ENCODE measurements around the gene ZFP64. TPM values are rescaled to one million over a fixed set of nuclear protein-coding genes. Genes with fewer than 3 reads are reported as not detected.

The ZFP64 gene
- total and polyA plus RNA-seq, 5 donors from 2014 or later: 6.7 to 14.9 (median 8.3) TPM

- Histone ChIP-seq H3K4me1 (ENCODE audit: control insufficient read depth, insufficient read depth, low read length, poor library complexity, severe bottlenecking) (no peaks in the 10 kb centered on the region), H3K36me3 (ENCODE audit: control insufficient read depth, insufficient read depth, low read length) (no peaks in the 10 kb centered on the region), H3K4me3 (ENCODE audit: low read depth, low read length) (no peak overlapping the region), H3K27me3 (ENCODE audit: control insufficient read depth, insufficient read depth, low read length) (peaks cover 3% of the 10 kb centered on the region), H3K9me3 (ENCODE audit: control insufficient read depth in 2 of 2, low read length in 2 of 2) (peaks cover 0 to 2% of the 10 kb centered on the region in 2 experiments), H3K27ac (ENCODE audit: insufficient read depth, low read length, poor library complexity, severe bottlenecking) (no peak overlapping the region)
- no peak overlapping the region for H3K27ac Mint-ChIP-seq
- no peak for DNase-seq
- H3K36me3 Mint-ChIP-seq: no peaks in the 10 kb centered on the region
- peaks cover 0 to 15% (median 3%) of the 10 kb centered on the region in 7 donors for H3K9me3 Mint-ChIP-seq
- peaks cover 18% of the 10 kb centered on the region for H3K27me3 Mint-ChIP-seq
- no peak overlapping the region for H3K4me3 Mint-ChIP-seq
- ATAC-seq (ENCODE audit: low read depth in 2 of 2): no peak
- peaks cover 0 to 2% (median 0%) of the 10 kb centered on the region in 4 donors for H3K4me1 Mint-ChIP-seq
Observed at GRCh38 chr20:52213995-52214394, 22.4 kb upstream of the ZFP64 start.

- no peaks in the 10 kb centered on the region for H3K36me3 Mint-ChIP-seq
- H3K4me3 Mint-ChIP-seq: no peak overlapping the region
- peaks cover 13% of the 10 kb centered on the region for H3K27me3 Mint-ChIP-seq
- H3K27ac Mint-ChIP-seq: no peak overlapping the region
- no peak overlapping the region for H3K4me3 ChIP-seq (ENCODE audit: low read depth, low read length)
- ATAC-seq (ENCODE audit: low read depth in 2 of 2) (no peak), DNase-seq (no peak)
- H3K36me3 ChIP-seq (ENCODE audit: control insufficient read depth, insufficient read depth, low read length): no peaks in the 10 kb centered on the region
- H3K4me1 Mint-ChIP-seq: peaks cover 0 to 2% (median 0%) of the 10 kb centered on the region in 4 donors
- H3K4me1 ChIP-seq (ENCODE audit: control insufficient read depth, insufficient read depth, low read length, poor library complexity, severe bottlenecking): no peaks in the 10 kb centered on the region
- peaks cover 0 to 12% (median 3%) of the 10 kb centered on the region in 7 donors for H3K9me3 Mint-ChIP-seq
- H3K27me3 ChIP-seq (ENCODE audit: control insufficient read depth, insufficient read depth, low read length): peaks cover 5% of the 10 kb centered on the region
- H3K9me3 ChIP-seq (ENCODE audit: control insufficient read depth in 2 of 2, low read length in 2 of 2): peaks cover 0 to 2% of the 10 kb centered on the region in 2 experiments
- H3K27ac ChIP-seq (ENCODE audit: insufficient read depth, low read length, poor library complexity, severe bottlenecking): no peak overlapping the region
Observed at GRCh38 chr20:52212943-52213342, 21.4 kb upstream of the ZFP64 start.

- no peak for DNase-seq
- no peaks in the 10 kb centered on the region for H3K36me3 Mint-ChIP-seq
- peaks cover 10% of the 10 kb centered on the region for H3K27me3 Mint-ChIP-seq
- H3K36me3 ChIP-seq (ENCODE audit: control insufficient read depth, insufficient read depth, low read length): no peaks in the 10 kb centered on the region
- H3K4me3 Mint-ChIP-seq: no peak overlapping the region
- H3K9me3 Mint-ChIP-seq: peaks cover 0 to 12% (median 3%) of the 10 kb centered on the region in 7 donors
- H3K4me1 ChIP-seq (ENCODE audit: control insufficient read depth, insufficient read depth, low read length, poor library complexity, severe bottlenecking): no peaks in the 10 kb centered on the region
- no peak overlapping the region for H3K27ac ChIP-seq (ENCODE audit: insufficient read depth, low read length, poor library complexity, severe bottlenecking)
- no peak overlapping the region for H3K27ac Mint-ChIP-seq
- H3K4me3 ChIP-seq (ENCODE audit: low read depth, low read length): no peak overlapping the region
- H3K4me1 Mint-ChIP-seq: peaks cover 0 to 2% (median 0%) of the 10 kb centered on the region in 4 donors
- peaks cover 9% of the 10 kb centered on the region for H3K27me3 ChIP-seq (ENCODE audit: control insufficient read depth, insufficient read depth, low read length)
- ATAC-seq (ENCODE audit: low read depth in 2 of 2): no peak
- H3K9me3 ChIP-seq (ENCODE audit: control insufficient read depth in 2 of 2, low read length in 2 of 2): peaks cover 0 to 2% of the 10 kb centered on the region in 2 experiments
Observed at GRCh38 chr20:52210037-52210990, 18.7 kb upstream of the ZFP64 start.

- Histone ChIP-seq H3K27me3 (ENCODE audit: control insufficient read depth, insufficient read depth, low read length) (peaks cover 9% of the 10 kb centered on the region), H3K9me3 (ENCODE audit: control insufficient read depth in 2 of 2, low read length in 2 of 2) (peaks cover 0 to 2% of the 10 kb centered on the region in 2 experiments), H3K4me1 (ENCODE audit: control insufficient read depth, insufficient read depth, low read length, poor library complexity, severe bottlenecking) (no peaks in the 10 kb centered on the region), H3K4me3 (ENCODE audit: low read depth, low read length) (no peak overlapping the region), H3K36me3 (ENCODE audit: control insufficient read depth, insufficient read depth, low read length) (no peaks in the 10 kb centered on the region), H3K27ac (ENCODE audit: insufficient read depth, low read length, poor library complexity, severe bottlenecking) (no peak overlapping the region)
- Mint-ChIP-seq H3K4me3 (no peak overlapping the region), H3K4me1 (peaks cover 0 to 2% (median 0%) of the 10 kb centered on the region in 4 donors), H3K9me3 (peaks cover 0 to 12% (median 3%) of the 10 kb centered on the region in 7 donors), H3K27me3 (peaks cover 10% of the 10 kb centered on the region), H3K36me3 (no peaks in the 10 kb centered on the region), H3K27ac (no peak overlapping the region)
- ATAC-seq (ENCODE audit: low read depth in 2 of 2) (no peak), DNase-seq (no peak)
Observed at GRCh38 chr20:52209154-52209571, 17.6 kb upstream of the ZFP64 start.

GRCh38 chr20:52207020-52207810 lies 15.6 kb upstream of the ZFP64 start:
- Histone ChIP-seq H3K36me3 (ENCODE audit: control insufficient read depth, insufficient read depth, low read length) (no peaks in the 10 kb centered on the region), H3K27me3 (ENCODE audit: control insufficient read depth, insufficient read depth, low read length) (peaks cover 9% of the 10 kb centered on the region), H3K27ac (ENCODE audit: insufficient read depth, low read length, poor library complexity, severe bottlenecking) (no peak overlapping the region), H3K9me3 (ENCODE audit: control insufficient read depth in 2 of 2, low read length in 2 of 2) (peaks cover 0 to 2% of the 10 kb centered on the region in 2 experiments), H3K4me3 (ENCODE audit: low read depth, low read length) (no peak overlapping the region), H3K4me1 (ENCODE audit: control insufficient read depth, insufficient read depth, low read length, poor library complexity, severe bottlenecking) (no peaks in the 10 kb centered on the region)
- no peak for DNase-seq
- Mint-ChIP-seq H3K27me3 (peaks cover 10% of the 10 kb centered on the region), H3K4me3 (no peak overlapping the region), H3K36me3 (no peaks in the 10 kb centered on the region), H3K4me1 (peaks cover 0 to 2% (median 0%) of the 10 kb centered on the region in 4 donors), H3K9me3 (peaks cover 0 to 12% (median 0%) of the 10 kb centered on the region in 7 donors), H3K27ac (no peak overlapping the region)
- no peak for ATAC-seq (ENCODE audit: low read depth in 2 of 2)

- H3K36me3 ChIP-seq (ENCODE audit: control insufficient read depth, insufficient read depth, low read length): no peaks in the 10 kb centered on the region
- H3K9me3 Mint-ChIP-seq: peaks cover 0 to 2% (median 0%) of the 10 kb centered on the region in 7 donors
- H3K27ac Mint-ChIP-seq: no peak overlapping the region
- no peak overlapping the region for H3K27ac ChIP-seq (ENCODE audit: insufficient read depth, low read length, poor library complexity, severe bottlenecking)
- H3K4me3 ChIP-seq (ENCODE audit: low read depth, low read length): no peak overlapping the region
- no peak for DNase-seq
- no peaks in the 10 kb centered on the region for H3K4me1 ChIP-seq (ENCODE audit: control insufficient read depth, insufficient read depth, low read length, poor library complexity, severe bottlenecking)
- H3K4me3 Mint-ChIP-seq: no peak overlapping the region
- ATAC-seq (ENCODE audit: low read depth in 2 of 2): no peak
- no peaks in the 10 kb centered on the region for H3K4me1 Mint-ChIP-seq
- no peaks in the 10 kb centered on the region for H3K9me3 ChIP-seq (ENCODE audit: control insufficient read depth in 2 of 2, low read length in 2 of 2)
- H3K27me3 ChIP-seq (ENCODE audit: control insufficient read depth, insufficient read depth, low read length): peaks cover 7% of the 10 kb centered on the region
- H3K36me3 Mint-ChIP-seq: no peaks in the 10 kb centered on the region
- peaks cover 24% of the 10 kb centered on the region for H3K27me3 Mint-ChIP-seq
Observed at GRCh38 chr20:52204136-52204535, 12.6 kb upstream of the ZFP64 start.

- no peaks in the 10 kb centered on the region for H3K9me3 Mint-ChIP-seq
- DNase-seq (no peak), ATAC-seq (ENCODE audit: low read depth in 2 of 2) (no peak)
- peaks cover 24% of the 10 kb centered on the region for H3K27me3 Mint-ChIP-seq
- Histone ChIP-seq H3K4me1 (ENCODE audit: control insufficient read depth, insufficient read depth, low read length, poor library complexity, severe bottlenecking) (no peaks in the 10 kb centered on the region), H3K4me3 (ENCODE audit: low read depth, low read length) (no peak overlapping the region), H3K9me3 (ENCODE audit: control insufficient read depth in 2 of 2, low read length in 2 of 2) (no peaks in the 10 kb centered on the region), H3K36me3 (ENCODE audit: control insufficient read depth, insufficient read depth, low read length) (no peaks in the 10 kb centered on the region), H3K27me3 (ENCODE audit: control insufficient read depth, insufficient read depth, low read length) (no peaks in the 10 kb centered on the region), H3K27ac (ENCODE audit: insufficient read depth, low read length, poor library complexity, severe bottlenecking) (no peak overlapping the region)
- H3K4me3 Mint-ChIP-seq: no peak overlapping the region
- H3K36me3 Mint-ChIP-seq: no peaks in the 10 kb centered on the region
- H3K4me1 Mint-ChIP-seq: no peaks in the 10 kb centered on the region
- H3K27ac Mint-ChIP-seq: no peak overlapping the region
Observed at GRCh38 chr20:52201395-52201794, 9.8 kb upstream of the ZFP64 start.
